ENCODE data around the gene PCSK7.
A peak's percentile ranks its signal among the peaks of the same experiment; 100 is the strongest.

The PCSK7 gene

GRCh38 chr11:117193130-117194020, 38.5 kb downstream of the PCSK7 start:
- no peak for DNase-seq (ENCODE audit: low spot score in 2 of 2)
- ATAC-seq (ENCODE audit: low read depth) = no peak
- peak overlapping the region; percentile 87 for H3K27ac Mint-ChIP-seq
- H3K27me3 Mint-ChIP-seq = no peaks in the 10 kb centered on the region
- no peak overlapping the region for H3K4me3 Mint-ChIP-seq
- peaks cover 37% of the 10 kb centered on the region for H3K36me3 Mint-ChIP-seq
- H3K9me3 Mint-ChIP-seq = no peaks in the 10 kb centered on the region
- peaks cover 32% of the 10 kb centered on the region for H3K4me1 Mint-ChIP-seq

- DNase-seq (ENCODE audit: low spot score in 2 of 2) (no peak), ATAC-seq (ENCODE audit: low read depth) (no peak)
- Mint-ChIP-seq H3K9me3 (no peaks in the 10 kb centered on the region), H3K4me1 (peaks cover 36% of the 10 kb centered on the region), H3K27ac (peak overlapping the region; percentile 87), H3K4me3 (no peak overlapping the region), H3K36me3 (peaks cover 36% of the 10 kb centered on the region), H3K27me3 (no peaks in the 10 kb centered on the region)
These were observed 39.4 kb downstream of the PCSK7 start for GRCh38 chr11:117192401-117192875.

- Mint-ChIP-seq H3K4me3 (no peak overlapping the region), H3K9me3 (no peaks in the 10 kb centered on the region), H3K4me1 (peaks cover 42% of the 10 kb centered on the region), H3K36me3 (peaks cover 37% of the 10 kb centered on the region), H3K27me3 (no peaks in the 10 kb centered on the region), H3K27ac (peak overlapping the region; percentile 35)
- DNase-seq (ENCODE audit: low spot score in 2 of 2) (no peak), ATAC-seq (ENCODE audit: low read depth) (no peak)
These were observed 40.0 kb downstream of the PCSK7 start for GRCh38 chr11:117191680-117192400.

GRCh38 chr11:117189941-117190544, 41.8 kb downstream of the PCSK7 start:
- peak overlapping the region; percentile 78 for H3K4me3 Mint-ChIP-seq
- H3K36me3 Mint-ChIP-seq = peaks cover 33% of the 10 kb centered on the region
- no peaks in the 10 kb centered on the region for H3K27me3 Mint-ChIP-seq
- no peaks in the 10 kb centered on the region for H3K9me3 Mint-ChIP-seq
- H3K27ac Mint-ChIP-seq = peak overlapping the region; percentile 98
- no peak for ATAC-seq (ENCODE audit: low read depth)
- DNase-seq (ENCODE audit: low spot score in 2 of 2) = no peak
- peaks cover 52% of the 10 kb centered on the region for H3K4me1 Mint-ChIP-seq

- peak; percentile 62 to 87 for DNase-seq (ENCODE audit: low spot score in 2 of 2)
- ATAC-seq (ENCODE audit: low read depth) = peak; percentile 90
- Mint-ChIP-seq H3K27ac (peak overlapping the region; percentile 98), H3K9me3 (no peaks in the 10 kb centered on the region), H3K27me3 (no peaks in the 10 kb centered on the region), H3K36me3 (peaks cover 30% of the 10 kb centered on the region), H3K4me3 (peak overlapping the region; percentile 78), H3K4me1 (peaks cover 51% of the 10 kb centered on the region)
These were observed 42.5 kb downstream of the PCSK7 start for GRCh38 chr11:117189191-117189940.

- DNase-seq (ENCODE audit: low spot score in 2 of 2) = no peak
- peaks cover 54% of the 10 kb centered on the region for H3K4me1 Mint-ChIP-seq
- ATAC-seq (ENCODE audit: low read depth) = no peak
- no peaks in the 10 kb centered on the region for H3K27me3 Mint-ChIP-seq
- H3K4me3 Mint-ChIP-seq = peak overlapping the region; percentile 56
- H3K27ac Mint-ChIP-seq = peak overlapping the region; percentile 98
- H3K36me3 Mint-ChIP-seq = peaks cover 29% of the 10 kb centered on the region
- H3K9me3 Mint-ChIP-seq = no peaks in the 10 kb centered on the region
These were observed 43.2 kb downstream of the PCSK7 start for GRCh38 chr11:117188620-117189081.

GRCh38 chr11:117187799-117188481, 43.9 kb downstream of the PCSK7 start:
- Mint-ChIP-seq H3K4me1 (peaks cover 52% of the 10 kb centered on the region), H3K9me3 (no peaks in the 10 kb centered on the region), H3K4me3 (peak overlapping the region; percentile 67), H3K36me3 (peaks cover 28% of the 10 kb centered on the region), H3K27ac (peak overlapping the region; percentile 98), H3K27me3 (no peaks in the 10 kb centered on the region)
- DNase-seq (ENCODE audit: low spot score in 2 of 2) (no peak), ATAC-seq (ENCODE audit: low read depth) (no peak)

GRCh38 chr11:117187428-117187798, 44.5 kb downstream of the PCSK7 start:
- Mint-ChIP-seq H3K27me3 (no peaks in the 10 kb centered on the region), H3K36me3 (peaks cover 32% of the 10 kb centered on the region), H3K4me1 (peaks cover 52% of the 10 kb centered on the region), H3K27ac (peak overlapping the region; percentile 98), H3K4me3 (peak overlapping the region; percentile 67), H3K9me3 (no peaks in the 10 kb centered on the region)
- no peak for DNase-seq (ENCODE audit: low spot score in 2 of 2)
- ATAC-seq (ENCODE audit: low read depth) = no peak

- peaks cover 52% of the 10 kb centered on the region for H3K4me1 Mint-ChIP-seq
- no peak for ATAC-seq (ENCODE audit: low read depth)
- peak overlapping the region; percentile 98 for H3K27ac Mint-ChIP-seq
- H3K27me3 Mint-ChIP-seq = no peaks in the 10 kb centered on the region
- peaks cover 30% of the 10 kb centered on the region for H3K36me3 Mint-ChIP-seq
- H3K9me3 Mint-ChIP-seq = no peaks in the 10 kb centered on the region
- H3K4me3 Mint-ChIP-seq = peak overlapping the region; percentile 67
- DNase-seq (ENCODE audit: low spot score in 2 of 2) = no peak
These were observed 44.9 kb downstream of the PCSK7 start for GRCh38 chr11:117187007-117187406.

GRCh38 chr11:117186431-117186761, 45.5 kb downstream of the PCSK7 start:
- ATAC-seq (ENCODE audit: low read depth) (no peak), DNase-seq (ENCODE audit: low spot score in 2 of 2) (no peak)
- Mint-ChIP-seq H3K9me3 (no peaks in the 10 kb centered on the region), H3K27me3 (no peaks in the 10 kb centered on the region), H3K36me3 (peaks cover 27% of the 10 kb centered on the region), H3K27ac (peak overlapping the region; percentile 98), H3K4me1 (peaks cover 52% of the 10 kb centered on the region), H3K4me3 (peak overlapping the region; percentile 80)

GRCh38 chr11:117185736-117186430, 46.0 kb downstream of the PCSK7 start:
- Mint-ChIP-seq H3K27me3 (no peaks in the 10 kb centered on the region), H3K27ac (peak overlapping the region; percentile 98), H3K36me3 (peaks cover 27% of the 10 kb centered on the region), H3K4me3 (peak overlapping the region; percentile 80), H3K9me3 (no peaks in the 10 kb centered on the region), H3K4me1 (peaks cover 56% of the 10 kb centered on the region)
- no peak for DNase-seq (ENCODE audit: low spot score in 2 of 2)
- peak; percentile 33 for ATAC-seq (ENCODE audit: low read depth)

GRCh38 chr11:117183724-117184349, 48.0 kb downstream of the PCSK7 start:
- no peak for DNase-seq (ENCODE audit: low spot score in 2 of 2)
- Mint-ChIP-seq H3K36me3 (peaks cover 19% of the 10 kb centered on the region), H3K27me3 (no peaks in the 10 kb centered on the region), H3K4me3 (no peak overlapping the region), H3K9me3 (no peaks in the 10 kb centered on the region), H3K4me1 (peaks cover 55% of the 10 kb centered on the region), H3K27ac (no peak overlapping the region)
- no peak for ATAC-seq (ENCODE audit: low read depth)

Data from memory B cell (primary cell).